HG03439 (cell line): ENCODE measurements around the gene MRGPRF.

Source experiments
- ATAC-seq: cut with Tn5 transposase; IDR thresholded peaks from one replicate; pipeline ENCODE4 v1.9.1; 2021; ENCODE audit warnings: mild to moderate bottlenecking, moderate library complexity; ENCODE audit not compliant: unreplicated experiment

The MRGPRF gene

GRCh38 chr11:69013009-69013951, at the start of gene MRGPRF:
Gene MRGPRF (minus strand): TSS chr11:69013246. CDS start chr11:69009901, 3,345 bp downstream.
- ATAC-seq, result no peak

GRCh38 chr11:69062169-69062855, 49.3 kb upstream of the MRGPRF start:
- no peak for ATAC-seq

- ATAC-seq, result no peak
Measured at GRCh38 chr11:69061713-69062053, 48.6 kb upstream of the MRGPRF start.

GRCh38 chr11:69060806-69061712, 48.0 kb upstream of the MRGPRF start:
- no peak for ATAC-seq

- ATAC-seq, result no peak
Measured at GRCh38 chr11:69059985-69060384, 46.9 kb upstream of the MRGPRF start.

- no peak for ATAC-seq
Measured at GRCh38 chr11:69059429-69059828, 46.4 kb upstream of the MRGPRF start.

- no peak for ATAC-seq
Measured at GRCh38 chr11:69058511-69059270, 45.6 kb upstream of the MRGPRF start.

GRCh38 chr11:69057801-69058200, 44.8 kb upstream of the MRGPRF start:
- no peak for ATAC-seq

- no peak for ATAC-seq
Measured at GRCh38 chr11:69057236-69057635, 44.2 kb upstream of the MRGPRF start.

GRCh38 chr11:69055598-69056516, 42.8 kb upstream of the MRGPRF start:
- peak; percentile 71 for ATAC-seq

GRCh38 chr11:69055212-69055586, 42.2 kb upstream of the MRGPRF start:
- no peak for ATAC-seq

- ATAC-seq, result no peak
Measured at GRCh38 chr11:69054397-69055211, 41.6 kb upstream of the MRGPRF start.

- no peak for ATAC-seq
Measured at GRCh38 chr11:69053546-69054396, 40.7 kb upstream of the MRGPRF start.

GRCh38 chr11:69053169-69053477, 40.1 kb upstream of the MRGPRF start:
- ATAC-seq, result no peak

GRCh38 chr11:69052343-69053168, 39.5 kb upstream of the MRGPRF start:
- ATAC-seq, result no peak

GRCh38 chr11:69051381-69052342, 38.6 kb upstream of the MRGPRF start:
- no peak for ATAC-seq
